IgD-negative memory B cell (primary cell): ENCODE data around the gene PTX3. TPM values are rescaled to one million over a fixed set of nuclear protein-coding genes. Genes with fewer than 3 reads are reported as not detected.
A peak's percentile ranks its signal among the peaks of the same experiment; 100 is the strongest.

ENCODE experiments used
- H3K27ac Mint-ChIP-seq, 3 donors: one replicate each; pipeline ENCODE4 v1.8.0; 2020 to 2022; ENCODE audit warnings: mild to moderate bottlenecking in 3 of 3, mixed read lengths in 3 of 3, moderate library complexity in 1 of 3
- H3K27me3 Mint-ChIP-seq: one replicate; pipeline ENCODE4 v1.8.0; 2021; ENCODE audit warnings: mixed read lengths
- H3K36me3 Mint-ChIP-seq: one replicate; pipeline ENCODE4 v1.8.0; 2020; ENCODE audit warnings: mild to moderate bottlenecking, mixed read lengths
- H3K4me1 Mint-ChIP-seq, 3 donors: one replicate each; pipeline ENCODE4 v1.8.0; 2020 to 2022; ENCODE audit warnings: mixed read lengths in 3 of 3, mild to moderate bottlenecking in 1 of 3
- H3K4me3 Mint-ChIP-seq, 4 donors: one replicate each; pipeline ENCODE4 v1.8.0; 2020 to 2022; ENCODE audit warnings: mild to moderate bottlenecking in 4 of 4, mixed read lengths in 4 of 4, moderate library complexity in 3 of 4
- H3K9me3 Mint-ChIP-seq, 3 donors: one replicate each; pipeline ENCODE4 v1.8.0; 2020 to 2021; ENCODE audit warnings: mixed read lengths in 3 of 3, mild to moderate bottlenecking in 1 of 3
- polyA plus RNA-seq: library from polyadenylated mRNA; unstranded; fragments of 300-500 nt; fragmentation: Illumina TruSeq; gene quantifications from one replicate; pipeline ENCODE4 v1.2.3, GENCODE V29; 2021

PTX3 gene
- polyA plus RNA-seq, 1 donor from 2014 or later = not detected

GRCh38 chr3:157410945-157411344 lies 25.7 kb upstream of the PTX3 start:
- Mint-ChIP-seq H3K27ac (no peak overlapping the region), H3K27me3 (peaks cover 4% of the 10 kb centered on the region), H3K4me1 (no peaks in the 10 kb centered on the region), H3K4me3 (no peak overlapping the region), H3K9me3 (peaks cover 0 to 2% (median 0%) of the 10 kb centered on the region in 3 donors), H3K36me3 (no peaks in the 10 kb centered on the region)

DNA sequence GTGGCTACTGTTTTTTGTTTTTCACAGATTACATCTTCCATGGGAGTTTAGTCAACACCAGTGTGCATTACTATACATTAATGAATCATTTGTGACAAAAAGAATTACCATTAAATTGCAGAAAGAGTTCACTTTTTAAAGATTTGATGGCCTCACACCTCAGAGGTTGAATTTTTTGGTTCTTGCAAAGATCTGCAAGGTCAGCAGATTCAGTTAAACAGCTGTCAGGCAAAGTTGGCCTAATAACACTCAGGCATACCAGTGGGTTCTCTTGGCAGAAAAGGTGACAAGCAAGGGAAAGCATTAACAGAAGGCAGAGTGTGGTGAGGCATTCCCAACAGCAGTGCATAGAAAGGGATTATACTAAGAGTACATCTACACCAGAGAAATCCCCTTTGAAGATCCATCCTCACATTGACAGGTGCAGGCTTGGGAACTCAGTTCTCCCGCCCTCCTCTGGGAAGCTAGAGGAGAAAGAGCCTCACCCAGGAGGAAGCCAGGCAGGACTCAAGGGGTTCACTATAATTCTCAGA lies 24.3 kb upstream of the PTX3 start:
- no peak overlapping the region for H3K4me3 Mint-ChIP-seq
- H3K9me3 Mint-ChIP-seq = peaks cover 0 to 2% (median 0%) of the 10 kb centered on the region in 3 donors
- no peak overlapping the region for H3K27ac Mint-ChIP-seq
- H3K4me1 Mint-ChIP-seq = no peaks in the 10 kb centered on the region
- peaks cover 2% of the 10 kb centered on the region for H3K36me3 Mint-ChIP-seq
- H3K27me3 Mint-ChIP-seq = peaks cover 7% of the 10 kb centered on the region

DNA sequence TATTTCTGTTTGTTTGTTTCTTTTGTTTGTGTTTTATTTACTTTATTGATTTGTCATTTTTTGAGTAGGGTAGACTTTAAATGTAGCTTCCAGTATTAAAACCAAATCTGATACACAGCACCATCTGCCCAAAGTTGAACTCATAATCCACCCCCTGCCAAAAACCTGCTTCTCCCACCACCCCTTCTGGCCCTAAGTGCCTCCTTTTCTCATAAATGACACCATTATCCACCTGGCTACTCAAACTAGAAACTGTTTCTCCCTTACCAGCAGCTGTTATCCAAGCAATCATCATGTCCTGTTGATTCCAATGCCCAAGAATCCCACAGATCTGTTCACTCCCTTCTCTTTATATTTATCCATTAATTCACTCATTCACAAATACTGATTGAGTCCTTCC lies 21.8 kb upstream of the PTX3 start:
- Mint-ChIP-seq H3K4me3 (no peak overlapping the region), H3K27me3 (peaks cover 5% of the 10 kb centered on the region), H3K27ac (no peak overlapping the region), H3K36me3 (peaks cover 2% of the 10 kb centered on the region), H3K9me3 (peaks cover 0 to 2% (median 0%) of the 10 kb centered on the region in 3 donors), H3K4me1 (no peaks in the 10 kb centered on the region)

DNA sequence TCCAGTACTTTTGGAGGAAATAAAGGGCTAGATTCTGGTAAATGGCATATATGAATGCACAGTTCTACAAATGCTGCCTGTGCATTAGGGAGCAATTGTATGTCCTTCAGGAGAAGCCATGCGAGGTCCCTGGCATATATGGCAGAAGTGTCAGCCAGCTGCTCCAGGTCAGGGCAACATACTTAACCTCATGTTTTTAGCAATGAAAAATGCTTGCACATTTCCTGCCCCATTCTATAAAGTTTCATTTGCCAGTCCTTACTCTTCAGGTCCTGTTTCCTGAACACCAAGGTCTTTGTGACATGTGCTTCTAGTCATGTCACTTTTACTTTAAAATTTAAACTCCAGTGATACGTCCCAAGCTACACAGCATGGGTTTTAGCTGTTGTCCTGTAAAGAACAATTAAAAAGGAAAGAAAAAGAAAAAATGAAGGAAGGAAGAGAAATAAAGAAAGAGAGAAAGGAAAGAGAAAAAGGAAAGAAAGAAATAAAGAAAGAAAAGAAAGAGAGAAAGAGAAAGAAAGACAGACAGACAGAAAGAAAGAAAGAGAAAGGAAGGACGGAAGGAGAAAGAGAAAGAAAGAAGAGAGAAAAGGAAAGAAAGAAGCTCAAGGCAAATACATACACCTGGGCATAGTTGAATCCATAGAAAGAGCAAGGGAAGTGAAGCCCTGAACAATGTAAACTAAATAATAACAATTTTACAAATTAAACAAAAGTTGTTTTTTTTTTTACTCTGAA lies 20.1 kb upstream of the PTX3 start:
- H3K27ac Mint-ChIP-seq = no peak overlapping the region
- peaks cover 2% of the 10 kb centered on the region for H3K36me3 Mint-ChIP-seq
- no peak overlapping the region for H3K4me3 Mint-ChIP-seq
- H3K27me3 Mint-ChIP-seq = peaks cover 5% of the 10 kb centered on the region
- H3K4me1 Mint-ChIP-seq = no peaks in the 10 kb centered on the region
- H3K9me3 Mint-ChIP-seq = peaks cover 0 to 2% (median 0%) of the 10 kb centered on the region in 3 donors

- peaks cover 2% of the 10 kb centered on the region for H3K36me3 Mint-ChIP-seq
- peaks cover 0 to 2% (median 0%) of the 10 kb centered on the region in 3 donors for H3K9me3 Mint-ChIP-seq
- no peak overlapping the region for H3K27ac Mint-ChIP-seq
- H3K4me1 Mint-ChIP-seq = no peaks in the 10 kb centered on the region
- peaks cover 5% of the 10 kb centered on the region for H3K27me3 Mint-ChIP-seq
- H3K4me3 Mint-ChIP-seq = no peak overlapping the region
These were observed 19.4 kb upstream of the PTX3 start for GRCh38 chr3:157417247-157417646.

- peaks cover 4% of the 10 kb centered on the region for H3K36me3 Mint-ChIP-seq
- no peak overlapping the region for H3K4me3 Mint-ChIP-seq
- H3K27ac Mint-ChIP-seq = no peak overlapping the region
- H3K9me3 Mint-ChIP-seq = peaks cover 0 to 6% (median 2%) of the 10 kb centered on the region in 3 donors
- peaks cover 5% of the 10 kb centered on the region for H3K27me3 Mint-ChIP-seq
- no peaks in the 10 kb centered on the region for H3K4me1 Mint-ChIP-seq
These were observed 18.5 kb upstream of the PTX3 start for GRCh38 chr3:157418104-157418503.

- Mint-ChIP-seq H3K4me3 (no peak overlapping the region), H3K36me3 (peaks cover 4% of the 10 kb centered on the region), H3K9me3 (peaks cover 2 to 12% (median 4%) of the 10 kb centered on the region in 3 donors), H3K4me1 (no peaks in the 10 kb centered on the region), H3K27ac (no peak overlapping the region), H3K27me3 (peaks cover 3% of the 10 kb centered on the region)
These were observed 16.0 kb upstream of the PTX3 start for GRCh38 chr3:157420606-157421130.

DNA sequence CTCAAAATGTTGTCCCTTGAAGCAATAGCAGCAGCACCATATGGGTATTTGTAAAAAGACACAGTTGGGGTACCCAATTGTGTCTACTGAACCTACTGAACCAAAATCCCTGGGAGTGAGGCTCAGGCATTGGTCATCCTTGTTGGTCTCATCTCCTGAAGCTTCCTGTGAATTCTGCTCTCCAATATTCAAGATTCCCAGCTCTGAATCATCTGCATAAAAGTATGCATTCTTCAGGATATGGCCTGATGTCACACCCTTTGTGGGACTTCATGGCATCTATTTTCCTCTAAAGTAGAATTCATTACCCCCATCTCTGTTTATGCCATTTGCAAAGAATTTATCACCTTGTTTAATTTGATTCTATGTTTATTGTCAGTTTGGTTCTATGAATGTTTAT lies 13.3 kb upstream of the PTX3 start:
- no peak overlapping the region for H3K4me3 Mint-ChIP-seq

GRCh38 chr3:157427901-157428300 lies 8.7 kb upstream of the PTX3 start:
- Mint-ChIP-seq H3K27me3 (peaks cover 2% of the 10 kb centered on the region), H3K4me3 (no peak overlapping the region), H3K27ac (no peak overlapping the region), H3K4me1 (no peaks in the 10 kb centered on the region), H3K9me3 (peaks cover 2 to 11% (median 8%) of the 10 kb centered on the region in 3 donors), H3K36me3 (peaks cover 2% of the 10 kb centered on the region)

More for the DNA sequence above, 13.3 kb upstream of the PTX3 start:
- Mint-ChIP-seq H3K36me3 (peaks cover 2% of the 10 kb centered on the region), H3K27ac (no peak overlapping the region), H3K9me3 (peaks cover 4 to 17% (median 8%) of the 10 kb centered on the region in 3 donors), H3K4me1 (no peaks in the 10 kb centered on the region), H3K27me3 (no peaks in the 10 kb centered on the region)

DNA sequence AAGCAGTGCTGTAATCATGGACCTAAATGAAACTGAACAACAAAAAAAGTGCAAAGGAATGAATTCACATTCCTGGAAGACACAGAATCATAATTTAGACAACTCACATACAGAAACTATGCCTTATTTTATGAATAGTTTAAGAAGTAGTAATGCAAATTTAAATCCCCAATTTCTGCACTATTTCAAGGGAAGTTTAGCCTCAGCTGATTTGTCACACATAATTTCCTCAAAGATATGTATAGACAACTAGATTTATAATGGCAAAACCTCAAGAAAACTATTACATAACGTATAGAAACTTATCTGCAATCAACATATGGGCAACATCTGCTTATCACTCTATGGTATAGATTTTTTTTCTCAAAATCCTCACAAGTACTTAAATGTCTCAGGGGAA lies 7.8 kb upstream of the PTX3 start:
- Mint-ChIP-seq H3K4me3 (no peak overlapping the region), H3K27ac (no peak overlapping the region), H3K27me3 (peaks cover 2% of the 10 kb centered on the region), H3K36me3 (peaks cover 2% of the 10 kb centered on the region), H3K4me1 (no peaks in the 10 kb centered on the region), H3K9me3 (peaks cover 2 to 11% (median 8%) of the 10 kb centered on the region in 3 donors)

DNA sequence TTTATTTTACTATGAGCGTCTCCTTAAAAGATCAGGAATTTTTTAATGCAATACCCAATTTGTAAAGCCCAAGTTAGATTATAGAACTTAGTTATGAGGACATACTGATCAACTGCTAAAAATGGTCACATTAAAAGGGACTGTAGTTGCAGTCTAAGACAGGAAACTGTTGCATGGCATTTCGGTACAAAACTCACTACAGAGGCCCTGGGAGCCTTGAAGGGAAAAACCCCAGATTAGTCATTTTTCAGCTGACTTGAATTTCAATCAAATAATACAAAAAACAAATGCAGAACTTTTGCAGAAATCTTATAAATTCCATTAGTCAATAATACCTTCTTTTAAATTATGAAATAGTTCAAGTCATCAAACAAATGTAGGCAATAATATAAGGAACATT lies 6.9 kb upstream of the PTX3 start:
- Mint-ChIP-seq H3K27ac (no peak overlapping the region), H3K9me3 (peaks cover under 1 to 9% (median 8%) of the 10 kb centered on the region in 3 donors), H3K4me3 (no peak overlapping the region), H3K27me3 (peaks cover 4% of the 10 kb centered on the region), H3K36me3 (peaks cover 2% of the 10 kb centered on the region), H3K4me1 (no peaks in the 10 kb centered on the region)

DNA sequence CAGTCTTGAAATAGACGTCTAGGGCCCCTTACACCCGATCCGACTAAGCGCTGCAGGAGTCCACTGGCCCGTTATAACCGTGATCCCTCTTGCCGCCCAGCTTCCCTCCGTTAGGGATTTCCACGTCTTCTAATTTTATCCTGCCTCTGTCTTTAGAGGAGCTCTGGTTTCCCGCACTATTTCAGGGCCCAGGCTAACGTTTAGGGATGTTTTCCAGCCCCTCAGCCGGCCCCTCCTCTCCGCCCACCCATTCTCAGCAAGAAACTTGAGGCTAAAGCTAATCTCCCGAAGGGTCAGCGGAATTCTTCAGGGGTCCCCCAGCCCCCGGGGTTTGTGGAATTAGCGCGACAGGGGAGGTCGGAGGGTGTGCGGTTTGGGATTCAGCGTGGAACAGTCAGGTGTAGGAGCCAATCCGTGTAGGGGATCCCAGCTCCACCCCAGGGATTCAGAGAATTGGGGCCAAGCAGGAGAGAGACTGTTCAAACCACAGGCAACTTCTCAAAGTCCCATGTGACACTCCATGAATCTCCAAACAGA lies 1.6 kb downstream of the PTX3 start:
- Mint-ChIP-seq H3K4me3 (peak overlapping the region in 1 of 4 donors; percentile 23), H3K27me3 (peaks cover 20% of the 10 kb centered on the region)

DNA sequence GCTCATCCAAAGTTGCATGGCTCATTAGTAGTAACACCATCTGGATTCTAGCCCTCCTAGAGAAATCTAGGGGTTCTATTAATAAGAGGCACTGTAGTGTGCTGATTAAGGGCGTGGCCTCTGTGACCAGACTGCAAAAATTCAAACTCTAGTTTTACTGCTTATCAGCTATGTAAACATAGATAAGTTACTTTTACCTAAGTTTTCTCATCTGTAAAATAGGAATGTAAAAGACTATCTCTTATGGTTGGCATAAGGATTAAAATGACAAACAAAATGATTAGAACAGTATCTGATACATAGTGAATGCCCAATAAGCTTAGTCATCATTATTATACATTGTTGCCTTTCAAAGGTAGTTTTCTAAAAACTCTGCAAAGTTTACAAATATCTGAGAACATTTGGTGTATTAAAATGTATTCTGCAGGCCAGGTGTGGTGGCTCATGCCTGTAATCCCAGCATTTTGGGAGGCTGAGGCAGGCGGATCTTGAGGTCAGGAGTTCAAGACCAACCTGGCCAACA lies 4.5 kb downstream of the PTX3 start:
- H3K27me3 Mint-ChIP-seq = peaks cover 18% of the 10 kb centered on the region
- H3K4me3 Mint-ChIP-seq = no peak overlapping the region
- H3K4me1 Mint-ChIP-seq = peaks cover 0 to 6% (median 3%) of the 10 kb centered on the region in 3 donors
- no peak overlapping the region for H3K27ac Mint-ChIP-seq
- peaks cover 0 to 2% (median 0%) of the 10 kb centered on the region in 3 donors for H3K9me3 Mint-ChIP-seq
- no peaks in the 10 kb centered on the region for H3K36me3 Mint-ChIP-seq

More for the DNA sequence above, 1.6 kb downstream of the PTX3 start:
- H3K27ac Mint-ChIP-seq = no peak overlapping the region
- no peaks in the 10 kb centered on the region for H3K36me3 Mint-ChIP-seq
- H3K9me3 Mint-ChIP-seq = peaks cover 0 to 3% (median 0%) of the 10 kb centered on the region in 3 donors
- peaks cover 0 to 6% (median 3%) of the 10 kb centered on the region in 3 donors for H3K4me1 Mint-ChIP-seq

DNA sequence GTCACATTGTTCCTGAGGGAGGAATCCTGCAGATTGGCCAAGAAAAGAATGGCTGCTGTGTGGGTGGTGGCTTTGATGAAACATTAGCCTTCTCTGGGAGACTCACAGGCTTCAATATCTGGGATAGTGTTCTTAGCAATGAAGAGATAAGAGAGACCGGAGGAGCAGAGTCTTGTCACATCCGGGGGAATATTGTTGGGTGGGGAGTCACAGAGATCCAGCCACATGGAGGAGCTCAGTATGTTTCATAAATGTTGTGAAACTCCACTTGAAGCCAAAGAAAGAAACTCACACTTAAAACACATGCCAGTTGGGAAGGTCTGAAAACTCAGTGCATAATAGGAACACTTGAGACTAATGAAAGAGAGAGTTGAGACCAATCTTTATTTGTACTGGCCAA lies 6.1 kb downstream of the PTX3 start:
- Mint-ChIP-seq H3K4me1 (no peaks in the 10 kb centered on the region), H3K27ac (no peak overlapping the region), H3K4me3 (no peak overlapping the region), H3K27me3 (peaks cover 10% of the 10 kb centered on the region), H3K36me3 (no peaks in the 10 kb centered on the region), H3K9me3 (no peaks in the 10 kb centered on the region)
